GM12878 (cell line): ENCODE results near the gene GOLGA8B. TPM values are rescaled to one million over a fixed set of nuclear protein-coding genes. Genes with fewer than 3 reads are reported as not detected.

ENCODE experiments used
- ATAC-seq: fragments of 200-7000 bp; cut with Tn5 transposase; 3 replicates; pipeline ENCODE4 v1.9.1; 2020; ENCODE audit warnings: mild to moderate bottlenecking, moderate library complexity
- BruUV-seq: library from RNA; stranded (reverse); fragments of 400-500 nt; replicated peaks from 2 replicates; lab custom pipeline; 2021; lab: Mats Ljungman, UMichigan
- CTCF ChIA-PET: fragments of 300-600 bp; sonication (Branson Sonifier 250); formaldehyde crosslinking; extraction: SDS; loops from one replicate; lab custom pipeline; 2021; ENCODE audit warnings: inconsistent platforms; lab: Yijun Ruan, JAX
- POLR2A ChIA-PET: fragments of 350-600 bp; formaldehyde crosslinking; extraction: SDS; loops from one replicate; lab custom pipeline; 2021; ENCODE audit warnings: inconsistent platforms; lab: Charles Lee
- RAD21 ChIA-PET: fragments of 300-600 bp; sonication (Branson Sonifier 250); formaldehyde crosslinking; loops from one replicate; lab custom pipeline; 2023; ENCODE audit warnings: antibody characterized with exemption; ENCODE audit not compliant: unreplicated experiment; lab: Charles Lee
- SMC1A ChIA-PET: fragments of 300-600 bp; sonication (Branson Sonifier 250); formaldehyde crosslinking; loops from one replicate; lab custom pipeline; 2023; ENCODE audit not compliant: unreplicated experiment, uncharacterized antibody; lab: Charles Lee
- DNase-seq: peaks from one replicate; pipeline ENCODE4 v3.0.0-alpha.2; 2011; ENCODE audit warnings: low read depth, low spot score
- FAIRE-seq: peaks from 3 replicates; lab custom pipeline; 2011; peaks lifted over from hg19 to GRCh38; lab: Jason Lieb, UNC
- H2AFZ ChIP-seq: 2 replicates; pipeline ENCODE4 v1.6.0; 2011; ENCODE audit warnings: low read depth, low read length, control low read depth; ENCODE audit not compliant: control insufficient read depth
- H3K27ac ChIP-seq: 2 replicates; pipeline ENCODE4 v1.5.1; 2011; ENCODE audit warnings: control low read depth; ENCODE audit not compliant: control insufficient read depth, insufficient read depth
- H3K27me3 ChIP-seq, 2 experiments: replicated peaks in 1 of 2; 2 replicates each; pipeline versions ENCODE4 v1.6.0 to v1.6.1; 2011; ENCODE audit warnings: low read length in 1 of 2; ENCODE audit not compliant: control insufficient read depth in 2 of 2, insufficient read depth in 2 of 2
- H3K36me3 ChIP-seq, 2 experiments: 2 replicates each; pipeline ENCODE4 v1.5.1; 2011; ENCODE audit warnings: low read length in 1 of 2; ENCODE audit not compliant: control insufficient read depth in 2 of 2, insufficient read depth in 2 of 2
- H3K4me1 ChIP-seq: 2 replicates; pipeline ENCODE4 v1.6.1; 2011; ENCODE audit warnings: mild to moderate bottlenecking, low read length, moderate library complexity, mixed read lengths; ENCODE audit not compliant: control insufficient read depth, insufficient read depth
- H3K4me2 ChIP-seq: 2 replicates; pipeline ENCODE4 v1.6.0; 2011; ENCODE audit warnings: control low read depth; ENCODE audit not compliant: control insufficient read depth, insufficient read depth
- H3K4me3 ChIP-seq: fragments of 200-600 bp; sonication (generic); 2 replicates; pipeline ENCODE4 v1.5.1; 2016
- H3K79me2 ChIP-seq: 2 replicates; pipeline ENCODE4 v1.6.0; 2011; ENCODE audit warnings: low read length; ENCODE audit not compliant: control insufficient read depth, insufficient read depth
- H3K9ac ChIP-seq: 2 replicates; pipeline ENCODE4 v1.8.0; 2011; ENCODE audit warnings: low read length, control low read depth, mixed read lengths; ENCODE audit not compliant: control insufficient read depth, insufficient read depth
- H3K9me3 ChIP-seq: replicated peaks from 3 replicates; pipeline ENCODE4 v1.5.1; 2011; ENCODE audit warnings: mild to moderate bottlenecking, low read length; ENCODE audit not compliant: control insufficient read depth, insufficient read depth
- H4K20me1 ChIP-seq: 2 replicates; pipeline ENCODE4 v1.6.0; 2011; ENCODE audit not compliant: control insufficient read depth, insufficient read depth
- CHD1 ChIP-seq: IDR thresholded peaks from 2 replicates; pipeline ENCODE4 v1.6.1; 2012; ENCODE audit warnings: low read depth, low read length, improper control_type of control experiment
- EP300 ChIP-seq, 2 experiments: fragments of 150-350 bp in 1 of 2; IDR thresholded peaks; 2 replicates each; pipeline ENCODE4 v1.6.1; 2011 to 2012; ENCODE audit warnings: low read depth in 2 of 2, low read length in 2 of 2, borderline replicate concordance in 1 of 2, improper control_type of control experiment in 1 of 2, inconsistent platforms in 1 of 2; ENCODE audit not compliant: control insufficient read depth in 1 of 2
- FOS ChIP-seq: IDR thresholded peaks from 3 replicates; pipeline ENCODE4 v1.6.1; 2011; ENCODE audit warnings: borderline replicate concordance; ENCODE audit not compliant: insufficient read length; ENCODE audit errors: extremely low read depth
- LARP7 ChIP-seq: fragments of 450-650 bp; IDR thresholded peaks from 2 replicates; pipeline ENCODE4 v1.6.1; 2017; ENCODE audit warnings: mild to moderate bottlenecking
- SMAD5 ChIP-seq: IDR thresholded peaks from 2 replicates; pipeline ENCODE4 v1.6.1; 2016; ENCODE audit warnings: antibody characterized with exemption, low read depth
- SMARCA5 ChIP-seq: fragments of 450-650 bp; IDR thresholded peaks from 2 replicates; pipeline ENCODE4 v1.6.1; 2017; ENCODE audit warnings: mild to moderate bottlenecking
- TCF7 ChIP-seq: IDR thresholded peaks from 2 replicates; pipeline ENCODE4 v1.6.1; 2014; ENCODE audit warnings: antibody characterized with exemption, borderline replicate concordance
- ZBTB33 ChIP-seq: fragments of 450-650 bp; IDR thresholded peaks from 2 replicates; pipeline ENCODE4 v1.6.1; 2017; ENCODE audit warnings: mild to moderate bottlenecking
- ZNF217 ChIP-seq: fragments of 450-650 bp; IDR thresholded peaks from 2 replicates; pipeline ENCODE4 v1.6.1; 2017; ENCODE audit warnings: antibody characterized with exemption, mild to moderate bottlenecking
- ZNF622 ChIP-seq: fragments of 450-650 bp; IDR thresholded peaks from 2 replicates; pipeline ENCODE4 v1.6.1; 2017; ENCODE audit warnings: mild to moderate bottlenecking, inconsistent platforms
- WGBS: methylation state at CpG from one replicate; pipeline ENCODE4 v1.1.6; 2016; ENCODE audit warnings: low lambda C conversion rate; ENCODE audit not compliant: insufficient replicate concordance, insufficient coverage; ENCODE audit errors: missing lambda C conversion rate; 5-methylcytosine and 5-hydroxymethylcytosine counted together
- in situ Hi-C: fragments of 300-500 bp; cut with MboI; formaldehyde crosslinking; loops from 9 replicates; pipeline ENCODE4 v1.14.3; 2018; ENCODE audit warnings: mixed read lengths
- intact Hi-C: fragments of 100-400 bp; cut with micrococcal nuclease; formaldehyde crosslinking; loops from one replicate; pipeline ENCODE4 v1.14.2; 2022; ENCODE audit not compliant: unreplicated experiment
- polyA plus RNA-seq, 11 experiments: library from polyadenylated mRNA; depleted of rRNA in 4 of 11; unstranded in 6 of 11; stranded (reverse) in 5 of 11; fragments of >200 nt; fragmentation: Nextera tagmentation in 4 of 11; fragmentation: Illumina TruSeq in 1 of 11; extraction: Ambion mirVana in 4 of 11; extraction: Trizol in 1 of 11; gene quantifications; 1 replicate in 1 of 11; 2 replicates in 10 of 11; pipeline versions ENCODE4 v1.2.1 to v1.2.3, GENCODE V29; 2011 to 2016; ENCODE audit warnings: inconsistent platforms in 2 of 11, missing spikeins in 2 of 11, low read depth in 1 of 11
- total RNA-seq, 4 experiments: library from RNA; depleted of rRNA in 3 of 4; stranded (reverse); fragments of >200 nt in 3 of 4; fragmentation: Illumina TruSeq in 1 of 4; extraction: Trizol in 1 of 4; gene quantifications; 2 replicates each; pipeline versions ENCODE4 v1.2.1 to v1.2.3, GENCODE V29; 2013 to 2021

Gene GOLGA8B
- total and polyA plus RNA-seq, 10 of the 15 experiments (the other 5 are each of a cell fraction or from before 2014, with no cell fraction given): 18.5 to 302 (median 78.7) TPM

- Histone ChIP-seq H3K4me1 (no peaks in the 10 kb centered on the region), H3K27me3 (no peaks in the 10 kb centered on the region), H3K9ac (no peak overlapping the region), H3K36me3 (no peaks in the 10 kb centered on the region), H3K4me3 (no peak overlapping the region), H3K9me3 (no peaks in the 10 kb centered on the region), H3K4me2 (no peak overlapping the region), H4K20me1 (no peaks in the 10 kb centered on the region), H3K27ac (no peak overlapping the region), H2AFZ (no peak overlapping the region), H3K79me2 (no peaks in the 10 kb centered on the region)
- ATAC-seq: no peak
- DNase-seq: no peak
- in situ Hi-C loops: loop anchor here (25.0 kb wide), 2 partner anchors 354 to 529 kb away; partner anchors contain the start of gene EMC4
- RAD21 ChIA-PET: no interaction called here
- FAIRE-seq: no peak
- 68% methylated on average over 5 of the region's 5 CpGs for WGBS
- BruUV-seq: no TSS peak
- POLR2A ChIA-PET: no interaction called here
- TF ChIP-seq FOS (no peak), ZNF622 (no peak), SMARCA5 (no peak), EP300 (IDR thresholded peaks at IDR 0.05; ENCODE audit: borderline replicate concordance in 1 of 2, control insufficient read depth in 1 of 2, low read depth in 2 of 2, low read length in 2 of 2) (no peak), ZBTB33 (no peak), LARP7 (no peak), TCF7 (no peak), SMAD5 (no peak), ZNF217 (no peak), CHD1 (no peak)
- CTCF ChIA-PET: interaction anchor here (1.2 kb wide), 1 partner anchor 12 kb away, joined by 3 read pairs; no protein-coding TSS in a partner anchor
- intact Hi-C loops: no loop called here
- SMC1A ChIA-PET: no interaction called here
These were observed 7.9 kb upstream of the GOLGA8B start for GRCh38 chr15:34591306-34591705.
